Superior temporal gyrus (tissue), 1 donor: Measurements from ENCODE around the gene RIPK4.
A peak's percentile ranks its signal among the peaks of the same experiment; 100 is the strongest.
"Not testable (repeated sequence)": the region's sequence is repeated elsewhere in the genome, so short reads cannot be mapped to it uniquely, and the experiment has no call there.

ENCODE experiments used
- DNase-seq: peaks from one replicate; pipeline ENCODE4 v3.0.0-alpha.2; 2016; ENCODE audit errors: extremely low spot score

Gene RIPK4

GRCh38 chr21:41795726-41796125 is 28.9 kb upstream of the RIPK4 start:
- DNase-seq: no peak

GRCh38 chr21:41794600-41794999 is 27.7 kb upstream of the RIPK4 start:
- no peak for DNase-seq

GRCh38 chr21:41792711-41793110 is 25.9 kb upstream of the RIPK4 start:
- no peak for DNase-seq

GRCh38 chr21:41786509-41786987 is 19.7 kb upstream of the RIPK4 start:
- DNase-seq: no peak

- not testable (repeated sequence) for DNase-seq
Measured at GRCh38 chr21:41785262-41785661, 18.4 kb upstream of the RIPK4 start.

GRCh38 chr21:41784456-41785102 is 17.7 kb upstream of the RIPK4 start:
- no peak for DNase-seq

GRCh38 chr21:41783476-41784180 is 16.8 kb upstream of the RIPK4 start:
- DNase-seq: no peak

GRCh38 chr21:41781050-41781410 is 14.2 kb upstream of the RIPK4 start:
- DNase-seq: no peak

- DNase-seq: no peak
Measured at GRCh38 chr21:41780337-41781049, 13.6 kb upstream of the RIPK4 start.

- no peak for DNase-seq
Measured at GRCh38 chr21:41779659-41780058, 12.8 kb upstream of the RIPK4 start.

GRCh38 chr21:41778930-41779600 is 12.2 kb upstream of the RIPK4 start:
- no peak for DNase-seq

GRCh38 chr21:41777951-41778815 is 11.3 kb upstream of the RIPK4 start:
- peak; percentile 82 for DNase-seq

- no peak for DNase-seq
Measured at GRCh38 chr21:41776778-41777177, 9.9 kb upstream of the RIPK4 start.

- no peak for DNase-seq
Measured at GRCh38 chr21:41775149-41775472, 8.3 kb upstream of the RIPK4 start.

GRCh38 chr21:41774467-41775148 is 7.8 kb upstream of the RIPK4 start:
- DNase-seq: no peak

- DNase-seq: no peak
Measured at GRCh38 chr21:41772351-41773080, 5.7 kb upstream of the RIPK4 start.

GRCh38 chr21:41771625-41771945 is 4.7 kb upstream of the RIPK4 start:
- DNase-seq: no peak

GRCh38 chr21:41770901-41771624 is 4.2 kb upstream of the RIPK4 start:
- no peak for DNase-seq

GRCh38 chr21:41769933-41770332 is 3.1 kb upstream of the RIPK4 start:
- DNase-seq: no peak

GRCh38 chr21:41769521-41769920 is 2.7 kb upstream of the RIPK4 start:
- no peak for DNase-seq
